DND-41 (cell line): ENCODE measurements around the gene TRMT11.
A peak's percentile ranks its signal among the peaks of the same experiment; 100 is the strongest.

Source experiments
- ATAC-seq: fragments of 200-7000 bp; cut with Tn5 transposase; 3 replicates; pipeline ENCODE4 v1.9.1; 2021; ENCODE audit warnings: low read depth; ENCODE audit not compliant: insufficient read depth
- DNase-seq: peaks from one replicate; pipeline ENCODE4 v3.0.0-alpha.2; 2020
- H2AFZ ChIP-seq: 2 replicates; pipeline ENCODE4 v1.6.0; 2012; ENCODE audit warnings: low read depth, low read length
- H3K27ac ChIP-seq: 2 replicates; pipeline ENCODE4 v1.5.1; 2012; ENCODE audit warnings: low read length, inconsistent platforms
- H3K27me3 ChIP-seq: fragments of 200-600 bp; sonication (generic); 2 replicates; pipeline ENCODE4 v1.6.0; 2012; ENCODE audit warnings: low read length, mild to moderate bottlenecking, inconsistent platforms; ENCODE audit not compliant: insufficient read depth, poor library complexity
- H3K36me3 ChIP-seq: 2 replicates; pipeline ENCODE4 v1.5.1; 2012; ENCODE audit warnings: low read length, inconsistent platforms; ENCODE audit not compliant: insufficient read depth
- H3K4me1 ChIP-seq: 2 replicates; pipeline ENCODE4 v1.5.1; 2012; ENCODE audit warnings: mild to moderate bottlenecking, low read length; ENCODE audit not compliant: insufficient read depth
- H3K4me2 ChIP-seq: 2 replicates; pipeline ENCODE4 v1.6.0; 2012; ENCODE audit warnings: mild to moderate bottlenecking, moderate library complexity, low read length, inconsistent platforms; ENCODE audit not compliant: insufficient read depth
- H3K4me3 ChIP-seq, 2 experiments: fragments of 200-600 bp in 1 of 2; shearing (Covaris generic) in 1 of 2; 2 replicates each; pipeline ENCODE4 v1.5.1; 2012 to 2016; ENCODE audit warnings: inconsistent platforms in 2 of 2, low read length in 2 of 2, mild to moderate bottlenecking in 2 of 2, low read depth in 1 of 2, moderate library complexity in 1 of 2
- H3K79me2 ChIP-seq: 2 replicates; pipeline ENCODE4 v1.6.0; 2012; ENCODE audit warnings: low read length, inconsistent platforms; ENCODE audit not compliant: insufficient read depth
- H3K9ac ChIP-seq: 2 replicates; pipeline ENCODE4 v1.6.0; 2012; ENCODE audit warnings: low read depth, mild to moderate bottlenecking, inconsistent platforms, low read length, moderate library complexity
- H3K9me3 ChIP-seq: 2 replicates; pipeline ENCODE4 v1.5.1; 2012; ENCODE audit warnings: low read length, moderate library complexity, mild to moderate bottlenecking, inconsistent platforms; ENCODE audit not compliant: insufficient read depth, severe bottlenecking
- H4K20me1 ChIP-seq: 2 replicates; pipeline ENCODE4 v1.6.0; 2012; ENCODE audit warnings: low read length; ENCODE audit not compliant: insufficient read depth
- EZH2 ChIP-seq: IDR thresholded peaks from 3 replicates; pipeline ENCODE4 v1.6.1; 2012; ENCODE audit warnings: borderline replicate concordance, low read depth, mild to moderate bottlenecking, moderate library complexity, low read length, inconsistent platforms; ENCODE audit not compliant: severe bottlenecking
- TF ChIP-seq, protein P1 (sequence below): IDR thresholded peaks from 2 replicates; pipeline ENCODE4 v1.5.1; 2012; ENCODE audit warnings: borderline replicate concordance, low read length, moderate library complexity, mild to moderate bottlenecking; ENCODE audit not compliant: poor library complexity, severe bottlenecking; ENCODE audit errors: extremely low read depth

Gene TRMT11

DNA sequence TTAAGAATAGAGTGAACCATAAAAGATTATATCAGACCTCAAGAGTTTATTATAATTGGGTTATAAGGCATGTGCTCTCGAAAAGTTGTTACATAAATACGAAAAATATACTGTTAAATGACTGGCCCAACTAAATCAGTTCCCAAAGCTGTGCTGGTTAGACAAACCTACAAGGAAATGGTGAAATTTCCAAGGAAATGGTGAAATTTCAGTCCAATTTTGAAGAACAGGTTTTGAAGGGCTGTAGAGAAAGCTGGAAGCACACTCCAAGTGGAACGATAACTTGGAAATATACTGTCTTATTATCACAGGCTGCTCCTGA lies 400 bp upstream of the TRMT11 start:
- Histone ChIP-seq H4K20me1 (no peaks in the 10 kb centered on the region), H2AFZ (peak overlapping the region; percentile 87), H3K79me2 (peaks cover 20% of the 10 kb centered on the region), H3K4me3 (peak overlapping the region; percentile 19 to 75; a peak in 3 of 4 replicates), H3K27ac (peak overlapping the region; percentile 52), H3K27me3 (no peaks in the 10 kb centered on the region), H3K9ac (peak overlapping the region; percentile 52), H3K4me1 (peaks cover 31% of the 10 kb centered on the region), H3K9me3 (no peaks in the 10 kb centered on the region), H3K36me3 (peaks cover 10% of the 10 kb centered on the region; the same call in 1 of the 2 replicates), H3K4me2 (peak overlapping the region; percentile 68)
- no peak for TF ChIP-seq EZH2
- TF ChIP-seq, protein P1, sequence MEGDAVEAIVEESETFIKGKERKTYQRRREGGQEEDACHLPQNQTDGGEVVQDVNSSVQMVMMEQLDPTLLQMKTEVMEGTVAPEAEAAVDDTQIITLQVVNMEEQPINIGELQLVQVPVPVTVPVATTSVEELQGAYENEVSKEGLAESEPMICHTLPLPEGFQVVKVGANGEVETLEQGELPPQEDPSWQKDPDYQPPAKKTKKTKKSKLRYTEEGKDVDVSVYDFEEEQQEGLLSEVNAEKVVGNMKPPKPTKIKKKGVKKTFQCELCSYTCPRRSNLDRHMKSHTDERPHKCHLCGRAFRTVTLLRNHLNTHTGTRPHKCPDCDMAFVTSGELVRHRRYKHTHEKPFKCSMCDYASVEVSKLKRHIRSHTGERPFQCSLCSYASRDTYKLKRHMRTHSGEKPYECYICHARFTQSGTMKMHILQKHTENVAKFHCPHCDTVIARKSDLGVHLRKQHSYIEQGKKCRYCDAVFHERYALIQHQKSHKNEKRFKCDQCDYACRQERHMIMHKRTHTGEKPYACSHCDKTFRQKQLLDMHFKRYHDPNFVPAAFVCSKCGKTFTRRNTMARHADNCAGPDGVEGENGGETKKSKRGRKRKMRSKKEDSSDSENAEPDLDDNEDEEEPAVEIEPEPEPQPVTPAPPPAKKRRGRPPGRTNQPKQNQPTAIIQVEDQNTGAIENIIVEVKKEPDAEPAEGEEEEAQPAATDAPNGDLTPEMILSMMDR: no peak
- DNase-seq (no peak), ATAC-seq (no peak)

DNA sequence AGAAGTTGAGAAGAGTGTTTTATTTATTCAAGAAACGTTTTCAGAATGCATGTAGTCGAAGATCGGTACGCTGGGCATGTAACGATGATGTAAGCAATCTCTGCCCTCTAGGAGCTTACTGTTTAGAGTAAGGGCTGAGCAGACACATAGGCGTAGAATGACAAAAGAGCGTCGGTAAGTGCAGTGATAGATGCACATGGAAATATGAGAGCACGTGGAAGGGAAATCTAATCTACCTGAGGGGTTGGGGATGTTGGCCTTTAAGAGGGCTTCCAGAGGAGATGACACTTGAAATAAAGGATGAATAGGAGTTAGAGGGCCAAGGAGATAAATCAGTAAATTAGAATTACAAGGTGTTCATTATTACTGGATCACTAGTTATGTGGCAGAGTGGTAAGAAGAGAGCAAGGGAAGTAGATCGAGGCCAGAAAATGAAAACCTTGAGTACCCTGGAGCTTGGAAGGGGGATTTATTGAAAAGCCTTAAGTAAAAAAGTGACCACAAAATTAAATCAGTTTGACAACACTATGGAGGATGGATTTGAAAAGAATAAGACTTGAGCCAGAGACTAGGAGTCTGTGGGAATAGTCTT lies 782 bp downstream of the TRMT11 start:
- H3K79me2 ChIP-seq: peaks cover 20% of the 10 kb centered on the region
- H3K4me3 ChIP-seq: peak overlapping the region; percentile 19 to 75; a peak in 3 of 4 replicates
- H3K4me2 ChIP-seq: peak overlapping the region; percentile 68
- H3K36me3 ChIP-seq: no peaks in the 10 kb centered on the region
- TF ChIP-seq, protein P1: no peak
- no peak for TF ChIP-seq EZH2
- H3K27ac ChIP-seq: no peak overlapping the region; the same call in 1 of the 2 replicates
- no peaks in the 10 kb centered on the region for H4K20me1 ChIP-seq
- ATAC-seq (no peak), DNase-seq (no peak)
- no peaks in the 10 kb centered on the region for H3K9me3 ChIP-seq
- H2AFZ ChIP-seq: peak overlapping the region; percentile 87
- H3K4me1 ChIP-seq: peaks cover 31% of the 10 kb centered on the region
- peak overlapping the region; percentile 52 for H3K9ac ChIP-seq
- no peaks in the 10 kb centered on the region for H3K27me3 ChIP-seq

DNA sequence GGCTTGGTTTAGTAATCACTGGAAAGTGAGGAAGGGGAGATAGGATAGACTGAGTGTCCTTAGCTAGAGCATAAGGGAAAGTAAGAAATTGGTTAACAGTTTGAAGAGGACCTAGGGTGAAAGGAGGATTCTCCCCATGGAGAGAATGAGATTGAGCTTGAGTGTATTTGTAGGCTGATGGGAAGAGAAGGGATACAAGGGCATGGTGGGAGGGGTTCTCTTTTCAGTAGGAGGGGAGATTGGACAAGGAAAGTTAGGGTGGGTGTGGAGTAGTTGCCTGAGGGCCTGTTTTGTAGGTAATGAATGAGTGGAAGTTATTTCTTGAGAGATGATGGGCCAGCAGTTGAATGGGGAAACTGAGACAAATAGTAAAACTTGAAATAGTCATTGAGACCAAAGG lies 1.9 kb downstream of the TRMT11 start:
- Histone ChIP-seq H3K9ac (no peak overlapping the region), H3K27me3 (no peaks in the 10 kb centered on the region), H3K4me1 (peaks cover 31% of the 10 kb centered on the region), H3K27ac (no peak overlapping the region), H3K4me3 (no peak overlapping the region), H4K20me1 (peaks cover 3% of the 10 kb centered on the region; the same call in 1 of the 2 replicates), H3K9me3 (no peaks in the 10 kb centered on the region), H2AFZ (no peak overlapping the region), H3K4me2 (peak overlapping the region; percentile 68; the same call in 1 of the 2 replicates), H3K79me2 (peaks cover 23% of the 10 kb centered on the region), H3K36me3 (no peaks in the 10 kb centered on the region)
- no peak for ATAC-seq
- no peak for DNase-seq
- TF ChIP-seq, protein P1: no peak
- TF ChIP-seq EZH2: no peak
